ENCODE results near the gene VWF.
"Not testable (repeated sequence)": the region's sequence is repeated elsewhere in the genome, so short reads cannot be mapped to it uniquely, and the experiment has no call there.

Gene VWF

DNA sequence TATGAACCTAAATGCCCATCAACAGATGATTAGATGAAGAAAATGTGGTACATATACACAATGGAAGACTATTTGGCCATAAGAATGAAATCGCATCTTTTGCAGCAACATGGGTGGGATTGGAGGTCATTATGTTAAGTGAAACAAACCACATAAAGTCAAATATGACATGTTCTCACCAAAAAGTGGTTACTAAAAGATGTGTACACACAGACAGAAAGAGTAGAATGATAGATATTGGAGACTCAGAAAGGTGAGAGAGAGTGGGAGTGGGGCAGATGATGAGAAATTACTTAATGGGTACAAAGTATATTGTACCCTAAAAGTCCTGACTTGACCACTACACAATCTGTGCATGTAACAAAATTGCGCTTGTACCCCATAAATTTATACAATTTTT lies 19.6 kb downstream of the VWF start:
- no peak for DNase-seq (ENCODE audit: low read depth in 2 of 2)

DNA sequence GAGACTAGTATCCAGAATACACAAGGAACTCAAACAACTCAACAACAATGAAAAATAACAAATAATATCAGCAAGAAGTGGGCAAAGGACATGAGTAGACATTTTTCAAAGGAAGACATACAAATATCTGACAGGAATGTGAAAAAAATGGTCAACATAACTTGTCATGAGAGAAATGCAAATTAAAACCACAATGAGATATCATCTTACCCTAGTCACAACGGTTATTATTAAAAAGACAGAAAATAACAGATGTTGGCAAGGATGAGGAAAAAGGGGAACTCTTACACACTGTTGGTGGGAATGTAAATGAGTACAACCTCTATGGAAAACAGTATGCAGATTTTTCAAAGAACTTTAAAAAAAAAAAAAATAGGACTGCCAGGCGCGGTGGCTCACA lies 20.4 kb downstream of the VWF start:
- DNase-seq (ENCODE audit: low read depth in 2 of 2), result no peak

DNA sequence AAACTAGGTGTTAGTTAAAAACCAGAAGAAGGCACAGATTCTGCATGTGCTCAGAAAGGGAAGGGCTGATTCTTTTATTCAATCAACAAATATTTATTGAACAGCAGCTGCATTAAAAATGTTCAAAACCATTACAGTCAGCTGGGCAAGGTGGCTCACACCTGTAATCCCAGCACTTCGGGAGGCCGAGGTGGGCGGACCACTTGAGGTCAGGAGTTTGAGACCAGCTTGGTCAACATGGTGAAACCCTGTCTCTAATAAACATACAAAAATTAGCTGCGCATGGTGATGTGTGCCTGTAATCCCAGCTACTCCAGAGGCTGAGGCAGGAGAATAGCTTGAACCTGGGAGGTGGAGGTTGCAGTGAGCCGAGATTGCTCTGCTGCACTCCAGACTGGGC lies 22.4 kb downstream of the VWF start:
- DNase-seq (ENCODE audit: low read depth in 2 of 2), result not testable (repeated sequence)

DNA sequence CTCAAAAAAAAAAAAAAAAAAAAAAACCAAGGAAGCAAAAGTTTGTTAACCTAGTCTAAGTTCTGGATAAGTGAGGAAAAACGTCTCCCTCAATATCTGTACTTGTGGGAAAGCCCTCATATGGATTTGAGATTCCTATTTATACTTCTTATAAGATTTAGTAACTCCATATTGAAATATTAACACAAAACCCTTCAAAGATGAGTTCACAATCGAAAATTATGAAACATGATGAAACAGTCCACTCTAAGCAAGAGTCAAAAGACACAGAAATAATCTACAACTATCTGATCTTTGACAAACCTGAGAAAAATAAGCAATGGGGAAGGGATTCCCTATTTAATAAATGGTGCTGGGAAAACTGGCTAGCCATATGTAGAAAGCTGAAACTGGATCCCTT lies 25.2 kb downstream of the VWF start:
- no peak for DNase-seq (ENCODE audit: low read depth in 2 of 2)

DNA sequence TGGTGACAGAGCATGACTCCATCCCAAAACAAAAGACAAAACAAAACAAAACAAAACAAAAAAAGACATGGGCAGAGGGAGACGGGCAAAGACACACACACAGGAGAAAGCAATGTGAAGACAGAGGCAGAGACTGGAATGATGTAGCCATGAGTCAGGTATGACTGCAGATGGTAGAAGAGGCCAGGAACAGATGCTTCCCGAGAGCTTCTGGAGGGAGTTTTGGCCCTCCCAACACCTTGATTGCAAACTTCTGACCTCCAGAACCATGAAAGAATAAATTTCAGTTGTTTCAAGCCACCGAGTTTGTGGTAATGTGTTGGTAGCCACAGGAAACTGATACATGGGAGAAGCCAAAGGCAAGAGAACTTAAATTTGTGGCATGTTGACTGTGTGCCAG lies 27.1 kb downstream of the VWF start:
- no peak for DNase-seq (ENCODE audit: low read depth in 2 of 2)

DNA sequence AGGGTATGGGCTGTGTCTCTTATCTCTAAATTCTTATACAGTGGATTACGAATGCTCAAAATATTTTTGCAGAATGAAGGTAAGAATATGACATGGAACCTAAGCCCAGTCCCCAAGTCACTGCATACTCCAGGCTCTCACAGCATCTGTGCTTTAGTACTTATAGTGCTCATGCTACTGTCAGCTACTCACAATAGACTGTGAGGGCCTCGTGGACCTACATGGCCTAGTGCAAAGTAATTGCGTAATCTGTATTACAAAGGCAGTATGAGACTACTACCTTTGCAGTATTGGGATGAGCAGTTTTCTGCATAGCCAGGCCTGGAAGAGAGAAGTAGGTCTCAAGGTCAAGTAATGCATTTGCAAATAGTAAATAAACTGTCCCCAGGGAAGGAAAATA lies 27.9 kb downstream of the VWF start:
- DNase-seq (ENCODE audit: low read depth in 2 of 2), result no peak

DNA sequence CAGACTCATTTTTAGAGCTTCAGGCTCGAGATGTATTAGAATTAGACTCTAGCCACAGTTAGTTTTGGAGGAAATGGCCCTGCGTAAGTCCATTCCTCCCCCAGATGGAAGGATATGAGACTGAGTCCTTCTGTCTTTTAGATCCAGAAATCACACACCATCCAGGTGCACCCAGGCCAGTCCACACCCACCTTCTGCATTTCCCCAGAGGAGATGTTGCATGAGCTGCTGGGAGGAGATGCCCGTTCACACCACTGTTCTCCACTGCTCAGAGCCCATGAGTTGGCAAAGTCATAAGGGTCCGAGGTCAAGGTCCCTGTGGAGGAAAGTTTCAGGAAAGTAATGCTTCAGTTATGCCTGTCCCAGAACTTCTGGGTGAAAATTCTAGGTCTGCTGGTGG lies 29.2 kb downstream of the VWF start:
- DNase-seq (ENCODE audit: low read depth in 2 of 2), result no peak

DNA sequence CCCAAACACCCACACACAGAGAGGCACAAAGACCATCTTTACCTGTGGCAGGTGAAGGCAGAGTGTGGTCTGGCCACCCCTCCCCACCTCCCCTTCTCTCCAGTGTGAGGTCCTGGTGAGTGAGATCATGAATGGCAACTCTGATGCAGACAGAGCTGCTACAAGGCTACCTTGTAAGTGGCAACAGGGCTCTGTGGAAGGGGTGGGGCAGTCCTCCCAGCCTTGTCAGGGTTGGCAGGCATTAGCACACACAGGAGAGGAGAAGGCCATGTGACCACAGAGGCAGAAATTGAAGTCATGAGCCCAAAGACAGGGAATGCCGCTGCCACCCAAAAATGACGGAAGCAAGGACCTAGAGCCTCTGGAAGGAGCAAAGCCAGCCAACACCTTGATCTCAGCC lies 30.7 kb downstream of the VWF start:
- DNase-seq (ENCODE audit: low read depth in 2 of 2), result no peak

DNA sequence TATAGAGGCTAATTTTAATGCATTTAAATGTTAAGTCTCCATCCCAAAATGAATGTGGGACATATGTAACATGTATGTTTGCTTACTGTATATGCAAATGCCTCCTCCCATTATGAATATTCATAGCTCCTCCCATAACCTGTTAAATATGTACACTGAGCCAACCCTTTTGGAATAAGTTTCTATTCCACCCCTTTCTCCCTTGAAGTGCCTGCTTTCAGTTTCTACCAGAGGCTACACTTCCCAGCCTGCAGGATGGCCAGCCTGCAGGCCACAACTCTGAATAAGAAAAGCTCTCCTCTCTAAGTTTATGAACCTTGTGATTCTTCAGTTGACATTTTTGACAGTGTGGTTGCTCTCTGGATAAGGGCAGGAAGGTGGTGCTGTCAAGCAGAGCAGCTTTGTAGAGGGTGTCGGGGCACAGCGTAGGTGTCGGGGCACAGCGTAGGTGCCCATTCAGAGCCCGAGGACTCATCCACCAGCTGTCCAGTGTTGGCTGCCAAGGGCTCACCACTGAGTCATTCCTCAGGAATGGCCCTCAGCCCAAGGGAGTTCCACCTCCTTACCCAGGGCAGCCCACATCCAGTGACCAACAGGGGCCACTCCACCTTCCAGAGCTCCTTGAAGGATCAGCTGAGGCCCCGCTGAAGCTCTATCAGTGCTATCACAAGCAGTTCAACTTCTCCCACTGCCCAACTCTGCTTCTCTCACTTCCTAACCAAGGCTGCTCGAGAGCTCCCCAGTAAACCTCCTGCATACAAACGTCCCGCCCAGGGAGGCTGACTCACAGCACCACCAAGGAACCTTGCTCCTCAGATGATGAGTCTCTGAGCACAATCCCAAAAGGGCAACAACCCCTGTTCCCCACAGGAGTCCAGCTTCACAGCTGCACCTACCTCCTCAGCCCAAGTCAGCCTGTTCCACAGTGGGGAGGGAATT lies 31.4 kb downstream of the VWF start:
- DNase-seq (ENCODE audit: low read depth in 2 of 2), result no peak

DNA sequence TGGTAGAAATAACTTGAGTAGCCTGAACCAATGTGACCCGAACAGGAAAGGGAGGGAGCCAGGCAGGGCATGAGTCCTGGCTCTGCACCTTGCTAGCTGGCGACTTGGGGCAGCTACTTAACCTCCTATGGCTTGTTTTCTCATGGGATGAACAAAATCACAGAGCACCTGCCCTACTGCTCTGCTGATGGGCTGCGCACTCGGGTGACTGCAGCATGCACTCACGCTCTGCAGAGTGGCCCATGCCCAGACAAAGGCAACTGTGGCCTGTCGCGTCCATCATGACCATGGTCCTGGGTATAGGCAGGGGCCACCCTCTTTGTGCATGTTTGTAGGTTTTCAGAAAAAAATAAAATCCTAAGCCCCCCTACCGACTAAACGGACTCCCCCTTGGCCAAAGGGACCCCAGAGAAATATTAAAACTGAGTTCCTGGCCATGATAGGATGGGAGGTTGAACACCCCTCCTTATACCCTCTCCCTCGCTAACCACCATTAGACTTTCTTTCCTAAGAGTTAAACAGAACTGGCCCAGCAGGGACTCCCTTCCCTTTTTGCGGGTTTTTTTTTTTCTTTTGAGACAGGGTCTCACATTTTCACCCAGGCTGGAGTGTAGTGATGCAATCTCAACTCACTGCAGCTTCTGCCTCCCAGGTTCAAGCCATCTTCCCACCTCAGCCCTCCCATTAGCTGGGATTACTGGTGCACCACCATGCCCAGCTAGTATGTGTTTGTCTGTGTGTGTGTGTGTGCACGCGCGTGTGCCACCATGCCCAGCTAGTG lies 32.5 kb downstream of the VWF start:
- DNase-seq (ENCODE audit: low read depth in 2 of 2), result no peak

DNA sequence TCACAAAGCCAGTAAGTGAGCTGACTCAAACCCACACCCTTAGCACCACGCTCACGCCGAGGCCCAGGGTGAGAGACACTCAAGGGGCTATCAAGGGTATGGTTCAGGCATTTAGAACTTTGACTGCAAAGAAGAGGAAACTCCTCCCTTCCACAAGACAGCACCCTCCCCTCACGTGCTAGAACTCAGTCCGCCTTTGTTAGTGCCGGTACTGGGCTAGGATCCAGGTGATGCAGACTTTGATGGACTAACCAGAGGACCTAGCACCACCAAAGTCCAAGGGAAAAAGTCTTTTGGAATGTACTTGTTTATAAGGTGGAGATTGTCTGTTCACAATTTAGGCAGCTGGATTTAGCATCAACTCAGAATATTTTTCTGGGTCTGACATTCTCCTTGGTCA lies 33.7 kb downstream of the VWF start:
- no peak for DNase-seq (ENCODE audit: low read depth in 2 of 2)

DNA sequence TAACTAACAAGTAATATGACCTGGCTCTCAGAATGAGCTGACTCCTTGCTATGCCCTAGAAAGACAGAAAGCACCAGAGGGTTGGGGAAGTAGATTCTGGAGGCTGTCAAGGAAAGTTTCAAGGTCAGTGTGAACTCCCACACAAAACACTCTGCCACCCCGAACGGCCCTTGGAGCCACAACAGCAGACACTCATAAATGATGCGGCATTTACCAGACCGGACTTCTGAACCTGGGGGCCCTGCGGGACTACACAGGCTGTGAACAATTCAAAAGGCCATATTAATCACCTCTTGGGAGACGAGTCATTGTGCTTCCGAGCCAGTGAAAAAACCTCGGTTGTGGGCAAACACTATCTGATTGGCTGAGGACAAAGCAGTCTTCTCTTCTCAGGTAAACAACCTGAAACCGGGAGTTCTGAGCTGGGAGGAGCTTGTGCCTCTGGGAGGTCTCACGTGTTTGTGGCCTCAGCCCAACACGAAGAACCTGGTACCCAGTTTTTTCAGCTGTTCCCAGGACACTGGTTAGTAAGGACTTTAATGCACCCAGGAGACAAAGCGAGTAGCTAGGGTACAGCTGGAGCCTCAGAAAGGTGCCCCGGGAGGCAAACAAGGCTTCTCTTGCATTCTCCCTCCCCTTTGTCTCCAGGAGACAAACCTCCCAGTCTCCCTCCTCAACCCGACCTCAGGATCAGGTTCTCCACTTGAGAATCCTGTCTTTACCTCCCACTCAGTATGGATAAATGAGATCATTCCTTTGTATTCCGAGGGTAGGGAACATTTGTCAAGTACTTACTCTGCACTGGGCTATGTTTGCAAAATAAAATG lies 35.3 kb downstream of the VWF start:
- no peak for DNase-seq (ENCODE audit: low read depth in 2 of 2)

DNA sequence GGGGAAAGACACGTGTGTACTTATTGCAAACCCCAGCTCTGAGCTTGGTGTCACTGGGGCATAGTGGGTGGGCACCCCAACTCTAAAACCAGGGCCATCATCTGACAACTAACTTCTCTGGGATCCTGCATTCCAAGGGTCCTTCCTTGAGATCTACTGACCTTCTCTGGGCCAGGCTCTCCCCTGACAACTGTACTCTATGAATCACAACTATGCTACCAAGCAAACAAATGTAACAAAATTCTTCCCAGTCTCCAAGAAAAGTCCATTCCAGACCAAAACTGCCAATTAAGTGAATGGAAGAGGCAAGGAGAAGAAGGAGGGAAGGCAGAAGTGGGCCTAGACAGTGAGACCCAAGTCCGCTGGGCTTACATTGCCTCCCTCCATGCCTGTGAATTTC lies 38.2 kb downstream of the VWF start:
- DNase-seq (ENCODE audit: low read depth in 2 of 2), result no peak

DNA sequence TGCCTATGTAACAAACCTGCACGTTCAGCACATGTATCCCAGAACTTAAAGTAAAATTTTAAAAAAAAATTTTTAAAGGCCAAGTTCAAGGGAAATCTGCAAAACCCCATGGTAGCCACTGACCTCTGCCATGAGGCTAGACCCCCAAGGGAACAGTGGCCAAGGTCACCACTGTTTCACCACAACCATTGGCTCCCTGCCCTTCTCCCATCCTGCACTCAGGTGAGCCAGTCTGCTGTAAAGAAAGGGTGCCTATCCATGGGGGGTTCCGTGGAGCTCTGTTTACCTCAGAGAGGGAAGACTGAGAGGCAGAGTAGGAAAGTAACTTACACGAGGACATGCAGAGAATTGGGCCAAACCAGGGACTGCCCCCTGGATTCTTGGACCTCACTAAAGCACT lies 38.6 kb downstream of the VWF start:
- DNase-seq (ENCODE audit: low read depth in 2 of 2), result no peak

DNA sequence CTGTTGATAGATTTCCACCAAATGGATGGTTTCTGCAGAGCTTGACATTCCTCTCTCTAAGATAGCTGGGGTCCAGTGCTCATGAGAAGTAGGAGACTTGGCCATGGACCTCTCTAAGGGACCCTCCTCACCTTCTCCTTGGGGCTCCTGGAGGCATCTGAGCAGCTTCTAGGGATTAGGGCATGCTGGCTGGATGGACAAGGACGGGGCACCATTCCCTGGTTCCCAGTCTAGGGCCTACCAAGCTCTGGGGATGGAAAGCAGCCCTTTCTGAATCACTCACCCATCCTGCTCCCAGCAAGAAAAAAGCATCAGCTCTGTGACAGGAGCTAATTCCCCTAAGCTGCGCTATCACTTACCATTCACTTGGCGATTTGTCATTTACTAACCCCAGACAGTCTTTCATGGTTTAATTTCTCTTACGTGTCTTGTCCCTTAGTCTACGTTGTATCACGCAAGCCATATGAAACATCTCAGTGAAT lies 39.5 kb downstream of the VWF start:
- no peak for DNase-seq (ENCODE audit: low read depth in 2 of 2)

DNA sequence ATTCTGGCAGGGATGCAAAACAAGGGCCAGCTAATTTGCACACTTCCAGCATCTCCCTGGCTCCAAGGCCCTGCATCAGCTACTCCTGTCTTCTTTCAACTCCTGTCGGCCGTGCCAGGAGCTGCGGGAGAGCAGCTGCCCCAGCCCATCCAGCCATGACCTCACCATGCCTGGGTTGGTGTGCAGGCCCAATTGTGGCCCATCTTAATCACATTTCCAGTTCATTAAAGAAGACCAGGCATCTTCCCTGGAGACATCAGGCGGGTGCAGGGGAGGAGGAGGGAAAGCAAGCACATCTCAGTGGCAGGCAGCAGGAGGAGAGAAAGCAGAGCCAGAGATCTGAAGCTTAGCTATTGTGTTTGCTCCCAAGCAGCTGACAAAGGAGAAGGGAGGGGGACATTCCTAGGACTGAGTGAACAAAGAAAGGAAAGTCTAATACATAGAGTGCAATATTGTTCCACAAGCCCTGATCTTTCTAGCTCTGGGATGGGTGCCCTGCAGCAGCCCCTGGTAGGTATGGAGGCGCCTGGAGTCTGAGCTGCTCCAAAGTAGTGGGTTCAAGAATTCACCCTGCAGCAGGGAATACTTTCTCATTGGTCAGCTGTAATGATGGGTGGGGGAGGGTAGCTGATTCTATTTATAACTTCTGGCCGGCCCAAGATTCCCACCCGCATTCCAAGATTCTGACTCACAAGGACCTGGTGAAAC lies 40.1 kb downstream of the VWF start:
- DNase-seq (ENCODE audit: low read depth in 2 of 2), result no peak

DNA sequence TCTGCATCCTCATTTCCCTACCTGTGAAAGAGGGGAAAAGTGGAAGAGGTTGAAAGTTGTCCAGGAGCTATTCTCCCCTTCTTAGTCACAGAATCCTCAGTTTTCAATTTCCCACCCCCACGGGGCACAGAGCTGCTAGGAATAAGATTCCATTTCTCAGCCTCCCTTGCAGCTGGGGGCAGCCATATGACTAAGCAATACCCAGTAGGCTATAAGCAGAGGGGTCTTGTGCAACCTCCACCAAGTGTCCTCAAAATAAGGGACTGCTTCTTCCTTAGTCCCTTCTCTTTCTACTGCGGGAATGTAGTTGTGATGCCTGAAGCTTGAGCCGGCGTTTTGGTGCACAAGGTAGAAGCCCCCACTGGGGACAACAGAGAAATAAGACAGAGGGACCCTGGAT lies 40.9 kb downstream of the VWF start:
- DNase-seq (ENCODE audit: low read depth in 2 of 2), result no peak

DNA sequence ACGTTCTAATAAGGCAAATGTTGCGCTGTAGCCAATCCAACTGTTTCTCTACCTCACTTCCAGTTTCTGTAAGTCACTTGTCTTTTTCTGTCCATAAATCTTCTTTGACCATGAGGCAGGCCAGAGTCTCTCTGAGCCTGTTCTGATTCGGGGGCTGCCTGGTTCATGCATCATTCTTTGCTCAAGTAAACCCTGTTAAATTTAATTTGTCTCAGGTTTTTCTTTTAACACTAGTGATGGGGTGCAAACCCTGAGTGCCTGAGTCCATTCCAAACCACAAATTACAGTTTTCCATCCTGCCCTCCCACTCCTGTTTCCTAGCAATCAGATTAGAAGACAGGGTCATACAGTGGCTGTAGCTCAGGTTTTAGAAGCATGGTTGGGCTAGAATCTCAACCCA lies 41.9 kb downstream of the VWF start:
- no peak for DNase-seq (ENCODE audit: low read depth in 2 of 2)

DNA sequence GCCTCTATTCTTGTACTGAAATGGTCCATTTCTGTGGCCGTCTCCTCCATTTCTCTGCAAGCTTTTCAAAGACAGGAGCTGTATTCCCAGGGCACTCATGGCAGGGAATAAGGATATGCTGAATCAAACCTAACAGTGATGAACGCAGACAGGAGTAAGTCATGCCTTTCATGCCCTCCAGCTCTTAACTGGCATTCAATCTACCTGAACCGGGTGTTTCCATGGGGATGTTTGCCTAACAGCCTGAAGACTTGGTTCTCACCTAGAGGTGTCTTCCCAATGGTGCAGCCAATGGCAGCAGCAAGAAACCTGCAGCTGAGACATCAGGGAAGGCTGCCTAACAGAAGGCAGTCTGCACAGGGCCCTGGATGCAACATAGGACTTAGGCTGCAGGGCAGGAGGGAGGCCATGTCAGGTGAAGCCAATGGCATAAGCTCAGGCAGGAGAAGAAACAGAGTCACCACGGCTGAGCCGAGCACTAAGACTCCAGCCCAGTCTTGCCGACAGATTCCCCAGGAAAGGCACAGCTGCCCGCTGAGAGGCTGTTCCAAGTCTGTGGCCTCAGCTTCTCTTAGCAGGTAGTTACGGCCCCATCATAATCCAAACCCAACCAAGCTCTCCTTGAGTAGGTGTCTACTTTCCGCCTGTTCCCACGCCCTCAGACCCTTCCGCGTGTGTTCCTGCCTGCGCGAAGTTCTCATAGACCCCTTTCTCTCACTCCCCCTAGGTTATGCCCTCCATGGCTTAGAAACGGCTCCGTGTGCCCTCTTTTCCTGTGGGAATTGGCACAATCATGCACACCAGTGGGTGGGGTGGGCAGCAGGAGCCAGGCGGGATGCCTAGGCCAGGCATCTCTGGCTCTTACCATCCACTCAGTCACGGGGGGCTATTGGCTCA lies 44.1 kb downstream of the VWF start:
- DNase-seq (ENCODE audit: low read depth in 2 of 2), result no peak

DNA sequence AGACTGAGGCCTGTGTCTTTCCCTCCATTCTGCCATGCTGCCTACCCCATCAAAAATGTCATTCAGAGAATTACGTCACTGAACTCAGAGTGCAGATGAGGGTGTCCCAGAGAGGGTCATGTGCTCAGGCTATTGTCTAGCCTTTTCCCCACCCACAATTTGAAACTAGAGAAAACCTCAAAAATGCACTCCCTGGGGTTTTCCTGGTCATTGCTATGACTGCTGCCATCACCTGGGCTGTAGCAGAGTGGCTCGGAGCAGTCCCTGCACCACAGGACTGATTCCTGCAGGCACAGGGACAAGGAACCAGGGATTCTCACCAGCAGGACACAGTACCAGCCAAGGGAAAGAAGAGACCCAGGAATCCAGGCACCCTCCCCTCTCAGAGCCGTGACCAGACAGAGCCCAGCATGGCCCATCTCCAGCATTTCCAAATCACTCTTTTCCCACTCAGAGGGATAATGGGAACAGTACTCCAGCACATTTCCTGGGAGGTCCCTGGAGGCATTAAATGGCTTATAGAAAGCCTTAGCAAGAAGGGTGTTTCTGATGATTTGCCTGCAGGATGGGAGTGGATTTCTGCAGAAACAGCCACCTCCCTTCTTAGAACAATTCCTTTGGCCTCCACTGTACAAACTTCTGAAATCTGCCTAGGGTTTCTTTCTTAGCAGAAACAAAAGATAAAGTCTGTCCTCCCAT lies 45.9 kb downstream of the VWF start:
- no peak for DNase-seq (ENCODE audit: low read depth in 2 of 2)

Data from stimulated activated CD8-positive, alpha-beta memory T cell treated with anti-CD3 and anti-CD28 coated beads, Interleukin-2, amount 100 ng/mL, for 1 hour (primary cell).